HTERT RPE-1 (cell line): ENCODE results near the gene ARHGAP4.

Source experiments
- in situ Hi-C: fragments of 300-500 bp; cut with MboI; formaldehyde crosslinking; loops from 4 replicates; pipeline ENCODE4 v1.14.3; 2020; ENCODE audit warnings: low sequenced_read_pairs

The ARHGAP4 gene

GRCh38 chrX:153870288-153870690 lies 55.8 kb downstream of the ARHGAP4 start:
- in situ Hi-C loops: no loop called here

DNA sequence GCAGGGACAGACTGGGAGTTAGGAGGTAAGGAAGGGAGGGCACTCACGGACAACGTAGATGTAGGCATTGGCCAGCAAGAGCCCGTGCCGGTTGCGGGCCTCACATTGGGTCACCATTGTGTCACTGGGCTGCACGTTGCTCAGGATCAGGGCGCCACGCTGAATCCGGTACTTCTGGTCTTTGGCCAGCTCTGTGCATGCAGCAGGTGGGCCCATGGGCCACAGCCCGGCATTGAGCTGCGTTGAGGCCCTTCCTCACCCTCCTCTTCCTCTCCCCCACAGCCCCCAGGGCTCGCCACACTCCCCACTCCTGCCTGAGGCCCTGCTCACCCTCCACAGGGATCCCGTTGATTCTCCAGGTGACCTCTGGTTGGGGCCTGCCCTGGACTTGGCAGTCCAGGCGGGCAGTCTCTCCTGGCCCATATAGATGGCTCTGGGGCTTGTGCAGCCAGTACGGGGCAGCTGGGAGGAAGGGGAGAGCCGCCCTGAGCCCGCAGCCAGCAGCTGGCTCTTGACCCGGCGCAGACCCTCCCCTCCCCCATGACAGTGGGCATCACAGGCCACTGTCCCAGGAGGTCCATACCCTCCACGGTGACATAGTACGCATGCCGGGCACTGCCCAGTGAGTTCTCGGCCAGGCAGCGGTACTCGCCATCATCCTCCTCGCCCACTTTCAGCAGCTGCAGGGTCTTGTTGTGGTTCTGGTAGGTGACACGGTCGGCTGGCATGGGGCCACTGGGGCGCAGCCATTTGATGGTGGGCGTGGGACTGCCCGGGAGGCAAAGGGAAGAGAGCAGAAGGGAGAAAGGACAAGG lies 56.4 kb downstream of the ARHGAP4 start:
- in situ Hi-C loops: no loop called here

- in situ Hi-C loops: no loop called here
These were observed 57.2 kb downstream of the ARHGAP4 start for GRCh38 chrX:153868576-153869472.

GRCh38 chrX:153867671-153868070 lies 58.4 kb downstream of the ARHGAP4 start:
- in situ Hi-C loops: no loop called here

GRCh38 chrX:153867139-153867538 lies 58.9 kb downstream of the ARHGAP4 start:
- in situ Hi-C loops: no loop called here

DNA sequence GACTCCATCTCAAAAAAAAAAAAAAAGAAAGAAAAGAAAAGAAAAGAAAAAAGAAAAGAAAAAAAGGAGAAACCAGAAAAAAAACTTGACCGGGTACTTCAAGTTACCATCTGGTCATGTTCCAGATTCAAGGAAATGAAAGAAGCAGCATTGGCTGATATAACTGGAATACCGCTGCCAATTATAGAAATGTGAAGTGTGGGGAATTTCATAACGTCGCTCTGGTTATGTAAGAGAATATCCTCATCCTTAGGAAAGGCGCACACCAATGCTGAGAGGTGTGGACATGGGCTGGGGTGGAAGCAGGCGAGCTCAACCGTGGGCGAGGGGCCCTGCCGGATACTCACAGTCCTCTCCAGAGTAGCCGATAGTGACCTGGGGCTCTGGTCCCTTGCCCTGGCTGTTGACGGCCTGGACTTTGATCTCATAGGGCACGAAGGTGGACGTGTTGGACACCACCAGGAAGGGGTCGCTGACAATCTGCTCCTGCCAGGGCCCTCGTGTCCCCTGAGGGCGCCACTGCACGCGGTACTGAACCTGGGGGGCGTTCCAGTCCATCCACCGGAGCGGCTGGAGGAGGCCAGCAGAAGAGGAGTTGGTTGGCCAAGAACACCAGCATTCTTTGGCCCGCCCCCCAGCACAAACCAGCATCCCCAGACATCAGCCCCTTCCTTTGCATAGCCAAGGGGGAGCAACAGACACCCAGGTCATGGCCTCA lies 59.6 kb downstream of the ARHGAP4 start:
- in situ Hi-C loops: no loop called here

- in situ Hi-C loops: no loop called here
These were observed 60.4 kb downstream of the ARHGAP4 start for GRCh38 chrX:153865685-153866084.

DNA sequence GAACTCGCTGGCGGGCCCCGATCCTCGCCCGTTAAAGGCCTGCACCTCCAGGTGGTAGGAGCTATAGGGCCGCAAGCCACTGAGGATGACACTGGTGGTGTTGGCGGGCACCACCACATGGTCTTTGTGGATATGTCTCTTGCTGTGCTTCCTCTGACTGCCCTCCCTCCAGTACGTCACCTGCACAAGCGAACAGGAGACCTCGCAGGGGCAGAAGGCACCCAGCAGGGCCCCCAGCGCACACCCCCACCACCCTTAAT lies 60.8 kb downstream of the ARHGAP4 start:
- in situ Hi-C loops: no loop called here

DNA sequence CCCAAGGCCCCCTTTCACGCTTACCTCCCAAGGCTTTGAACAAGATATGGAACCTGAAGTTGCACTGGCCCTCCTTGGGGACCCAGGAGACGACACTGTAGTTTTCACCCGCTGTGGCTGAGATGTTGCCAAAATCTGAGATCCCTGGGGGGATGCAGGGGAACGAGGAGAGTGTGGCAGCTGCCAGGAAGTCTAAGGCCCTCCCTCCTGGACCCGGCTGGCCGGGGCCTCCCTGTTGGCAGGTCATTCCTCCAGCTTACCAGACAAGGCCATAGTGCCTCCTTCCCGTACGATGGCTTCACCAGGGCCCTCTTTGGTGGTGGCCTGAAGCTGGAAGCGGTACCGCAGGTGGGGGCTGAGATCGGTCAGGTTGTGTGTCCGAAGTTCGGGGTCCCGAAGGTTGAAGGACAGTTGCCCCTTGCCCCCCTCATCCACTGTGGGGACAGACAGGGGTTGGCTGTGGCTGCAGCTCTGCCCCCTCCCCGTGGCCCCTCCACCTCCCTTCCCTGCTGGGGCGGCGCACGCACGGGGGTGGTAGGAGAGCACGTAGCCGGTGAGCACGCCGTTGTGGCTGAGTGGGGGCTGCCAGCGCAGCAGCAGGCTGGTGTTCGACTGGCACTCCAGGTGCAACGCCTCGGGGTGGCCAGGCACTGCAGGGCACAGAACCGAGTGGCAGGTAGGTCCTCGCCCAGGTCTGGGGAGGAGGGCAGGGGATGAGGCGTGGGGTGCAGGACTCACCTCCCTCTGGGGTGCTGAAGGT lies 61.3 kb downstream of the ARHGAP4 start:
- in situ Hi-C loops: no loop called here

DNA sequence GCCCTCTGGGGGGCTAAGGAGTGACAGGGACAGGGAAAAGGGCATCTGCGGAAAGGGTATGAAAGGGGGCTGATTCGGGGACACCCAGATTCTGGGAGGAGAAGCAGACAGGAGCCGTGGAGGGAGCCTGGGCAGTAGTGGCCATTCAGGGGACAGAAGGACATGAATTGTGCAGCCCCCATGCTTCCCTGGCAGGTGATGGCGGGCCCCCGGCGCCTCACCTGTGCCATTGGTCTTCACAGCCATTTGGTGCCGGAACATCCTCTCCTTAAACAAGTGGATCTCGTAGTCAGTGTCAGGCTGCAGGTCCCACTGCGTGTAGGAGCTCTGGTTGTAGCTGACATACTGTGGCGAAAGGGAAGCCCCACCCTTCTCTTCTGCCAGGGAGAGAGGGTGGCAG lies 62.0 kb downstream of the ARHGAP4 start:
- in situ Hi-C loops: no loop called here

- in situ Hi-C loops: no loop called here
These were observed 62.6 kb downstream of the ARHGAP4 start for GRCh38 chrX:153863251-153863991.

DNA sequence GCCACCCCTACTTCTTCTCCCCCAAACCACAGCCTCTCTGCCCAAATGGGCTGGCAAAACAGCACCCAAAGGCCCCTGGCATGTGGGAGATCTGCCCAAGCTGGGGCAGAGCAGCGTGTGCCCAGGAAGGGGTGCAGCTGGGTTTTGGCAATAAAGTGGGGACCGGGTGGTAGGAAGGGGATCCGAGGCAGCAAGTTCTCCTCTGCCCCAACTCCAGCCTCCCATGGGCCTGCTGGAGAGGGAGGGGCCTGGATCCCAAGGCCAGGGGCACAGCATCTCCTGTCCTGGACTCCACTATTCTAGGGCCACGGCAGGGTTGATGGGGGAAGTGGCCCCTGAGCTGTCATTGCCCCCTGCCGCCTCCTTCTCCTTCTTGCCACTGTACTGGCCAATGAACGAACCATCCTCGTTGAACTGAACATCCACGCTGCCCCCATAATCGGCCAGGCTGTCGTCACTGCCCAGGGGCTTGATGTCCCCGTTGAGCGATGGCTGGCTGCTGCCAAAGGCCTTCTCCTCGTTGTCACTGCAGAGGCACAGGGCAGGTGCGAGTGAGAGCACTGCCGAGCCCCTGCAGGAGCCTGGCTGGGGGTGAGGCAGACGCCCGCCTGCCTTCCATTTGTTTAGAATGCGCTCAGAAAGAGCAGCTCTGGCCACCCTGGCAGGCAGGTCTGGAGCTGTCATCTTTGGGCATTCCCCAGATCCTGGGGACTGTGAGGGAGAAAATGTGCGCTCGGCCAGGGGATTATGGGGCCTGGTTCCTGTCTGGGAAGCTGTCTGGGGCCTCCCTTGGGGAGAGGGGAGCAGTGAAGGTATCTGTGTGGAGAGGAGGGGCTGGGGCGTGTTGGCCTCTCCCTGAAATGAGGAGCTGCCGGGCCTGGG lies 63.5 kb downstream of the ARHGAP4 start:
- in situ Hi-C loops: no loop called here

GRCh38 chrX:153861733-153862310 lies 64.2 kb downstream of the ARHGAP4 start:
- in situ Hi-C loops: no loop called here

GRCh38 chrX:153861151-153861550 lies 64.9 kb downstream of the ARHGAP4 start:
- in situ Hi-C loops: no loop called here
